H54 (cell line): Measurements from ENCODE around the gene CTNNA3.

Experiments
- DNase-seq: peaks from one replicate; pipeline ENCODE4 v3.0.0; 2011; ENCODE audit warnings: low spot score, mixed read lengths; ENCODE audit not compliant: insufficient read length
- FAIRE-seq: peaks from 3 replicates; lab custom pipeline; 2011; peaks lifted over from hg19 to GRCh38; lab: Jason Lieb, UNC
- POLR2A ChIP-seq: IDR thresholded peaks from 2 replicates; pipeline ENCODE4 v1.6.1; 2011; ENCODE audit warnings: low read depth, mild to moderate bottlenecking, low read length

Gene CTNNA3

DNA sequence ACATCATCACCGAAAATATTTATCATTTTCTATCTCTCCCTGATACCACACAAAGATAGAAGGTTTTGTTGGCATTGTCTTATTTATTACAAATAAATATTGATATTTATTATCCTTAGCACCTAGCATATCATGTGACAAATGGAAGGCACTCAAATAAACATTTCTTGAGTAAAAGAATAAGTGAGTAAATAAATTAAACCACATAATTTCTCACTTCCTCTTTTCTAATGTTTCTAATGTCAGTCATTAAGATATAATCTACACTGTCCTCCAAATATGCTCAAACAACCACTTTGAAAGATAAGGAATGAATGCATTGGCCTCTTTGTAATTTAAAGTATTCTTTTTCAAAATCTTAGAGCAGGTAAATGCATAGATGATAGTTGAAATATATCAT lies 1797.9 kb downstream of the CTNNA3 start:
- FAIRE-seq (no peak), DNase-seq (no peak)
- TF ChIP-seq POLR2A, result no peak

DNA sequence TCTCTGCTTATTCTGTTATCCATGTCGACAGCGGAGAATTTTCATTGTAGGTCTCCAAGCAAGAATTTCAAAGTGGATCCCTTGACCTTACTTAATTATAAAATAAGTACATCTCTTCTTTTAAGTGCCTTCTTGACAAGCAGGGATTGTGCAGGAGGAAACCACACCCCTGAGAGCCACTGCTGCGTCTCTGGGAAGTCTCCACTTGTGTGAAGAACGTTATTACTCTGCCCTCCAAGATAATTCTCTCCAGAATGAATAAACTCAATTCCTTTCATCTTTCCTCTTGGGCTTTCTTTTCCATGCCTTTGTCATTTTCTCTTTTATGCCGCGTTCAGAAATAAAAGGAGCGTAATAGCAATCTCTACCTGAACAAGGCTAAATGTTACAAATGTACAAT lies 1801.0 kb downstream of the CTNNA3 start:
- FAIRE-seq (no peak), DNase-seq (no peak)
- TF ChIP-seq POLR2A, result no peak

DNA sequence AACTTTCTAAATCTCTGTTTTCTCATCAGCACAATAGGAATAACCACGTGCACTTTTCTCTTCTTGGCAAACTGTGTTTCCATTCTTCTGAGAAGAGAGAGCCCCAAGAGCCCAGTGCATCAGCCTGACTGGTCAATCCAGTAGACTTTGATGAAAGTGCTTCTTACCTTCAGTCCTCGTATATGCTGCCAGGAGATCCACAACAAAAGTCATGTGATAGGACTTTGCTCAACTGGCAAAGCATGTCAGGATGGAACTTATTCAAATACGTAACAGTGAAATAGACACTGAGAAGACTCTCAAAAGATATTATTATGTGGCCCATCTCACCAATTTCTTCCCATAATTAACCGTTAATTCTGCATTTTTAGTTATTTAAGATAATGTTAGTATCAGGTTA lies 1801.6 kb downstream of the CTNNA3 start:
- TF ChIP-seq POLR2A, result no peak
- no peak for FAIRE-seq

DNA sequence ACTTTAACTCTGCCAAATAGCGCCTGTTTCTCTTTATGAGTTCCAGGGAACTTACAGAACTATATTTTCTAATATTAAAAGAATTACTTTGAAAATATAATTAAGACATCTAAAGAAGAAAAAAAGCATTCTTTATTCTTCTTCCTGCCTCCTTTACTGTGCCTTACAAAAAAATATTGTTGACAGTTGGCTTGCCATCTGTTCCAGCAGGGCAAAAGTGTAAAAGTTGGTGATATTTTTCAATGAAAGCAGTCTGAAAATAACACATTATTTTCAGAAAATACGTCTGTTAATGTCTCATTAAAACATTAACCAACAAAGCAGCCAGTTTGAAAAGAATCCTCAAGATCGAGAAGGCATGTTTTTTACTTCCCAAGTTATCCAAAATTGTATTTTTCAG lies 1802.3 kb downstream of the CTNNA3 start:
- FAIRE-seq (no peak), DNase-seq (no peak)
- no peak for TF ChIP-seq POLR2A

More for the DNA sequence above, 1801.6 kb downstream of the CTNNA3 start:
- DNase-seq, result no peak

DNA sequence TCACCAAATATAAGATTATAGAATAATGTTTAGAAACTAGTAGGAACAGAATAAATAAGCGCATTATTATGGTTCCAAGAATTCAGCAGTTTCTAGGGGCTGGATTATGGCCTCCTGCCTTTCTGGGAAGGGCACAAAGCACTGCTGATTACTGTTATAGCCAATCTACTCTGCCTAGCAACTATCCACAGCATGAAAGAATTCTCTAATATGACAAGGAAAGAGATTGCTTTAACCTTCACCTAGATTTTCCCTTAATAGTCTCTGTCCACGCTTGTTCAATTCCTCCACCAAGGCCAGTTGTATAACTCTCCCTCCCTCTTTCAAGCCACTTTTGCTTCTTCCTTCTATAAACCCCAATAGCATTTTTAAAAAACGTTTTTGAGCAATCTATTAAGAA lies 1803.7 kb downstream of the CTNNA3 start:
- no peak for FAIRE-seq
- no peak for DNase-seq
- no peak for TF ChIP-seq POLR2A

DNA sequence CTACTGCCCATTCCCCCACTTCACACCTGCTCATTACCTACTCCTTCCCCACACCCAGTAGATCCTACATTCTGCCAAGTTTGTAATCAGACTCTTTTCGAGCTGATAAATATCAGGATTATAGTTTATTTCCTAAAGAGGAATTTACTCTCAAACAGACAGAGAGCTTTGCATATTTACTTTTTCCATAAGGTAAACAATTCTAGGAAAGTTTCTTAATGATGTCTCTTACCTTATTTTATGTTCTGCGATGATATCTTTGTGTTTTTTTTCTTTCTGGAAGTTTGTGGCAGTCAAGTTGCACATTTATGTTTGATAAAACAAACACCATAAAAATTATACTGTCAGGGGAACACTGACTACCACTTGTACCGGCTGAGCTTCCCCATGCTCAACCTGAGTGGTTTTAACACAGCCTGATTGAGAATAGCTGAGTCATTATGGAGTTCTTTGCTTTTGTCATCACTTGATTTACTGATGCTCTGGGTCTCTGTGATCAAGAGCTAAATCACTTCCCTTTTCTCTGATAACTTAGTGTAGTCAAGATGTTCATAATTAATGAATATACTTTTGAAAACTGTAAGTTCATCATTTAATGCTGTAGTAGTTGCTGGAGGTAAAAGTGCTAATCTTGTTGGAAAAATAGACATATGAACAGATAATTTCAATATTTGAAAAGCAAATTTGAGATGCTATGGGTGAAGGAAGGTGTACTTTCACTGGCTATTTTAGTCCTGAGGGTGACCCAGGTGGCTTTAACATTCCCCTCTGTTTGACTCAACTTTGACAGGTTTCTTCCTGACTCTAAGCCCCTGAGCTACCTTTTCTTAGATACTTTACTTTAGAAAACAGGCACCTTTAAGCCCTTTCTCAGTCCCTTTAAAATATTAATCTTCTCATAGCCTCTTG lies 1804.7 kb downstream of the CTNNA3 start:
- no peak for TF ChIP-seq POLR2A
- peak; percentile 98 for FAIRE-seq
- DNase-seq, result peak; percentile 8

DNA sequence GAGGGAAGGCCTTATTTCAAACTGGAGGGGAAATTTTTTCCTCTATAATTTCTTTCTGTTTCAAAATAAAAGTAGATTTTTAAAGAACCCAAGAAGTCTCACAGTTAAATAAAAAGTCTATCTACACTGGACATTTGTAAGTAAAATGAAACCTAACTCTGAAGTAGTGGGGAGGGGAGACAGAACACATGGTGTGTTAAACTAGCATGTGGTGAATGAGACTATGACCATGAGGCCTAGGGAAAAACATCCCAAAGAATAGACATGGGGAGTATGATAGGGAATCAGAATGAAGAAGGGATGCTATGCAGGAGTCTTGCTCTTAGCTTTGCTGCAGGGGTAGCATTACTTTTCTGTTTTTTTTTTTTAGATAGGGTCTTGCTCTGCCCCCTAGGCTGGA lies 1831.5 kb downstream of the CTNNA3 start:
- DNase-seq (no peak), FAIRE-seq (no peak)
- TF ChIP-seq POLR2A, result no peak

DNA sequence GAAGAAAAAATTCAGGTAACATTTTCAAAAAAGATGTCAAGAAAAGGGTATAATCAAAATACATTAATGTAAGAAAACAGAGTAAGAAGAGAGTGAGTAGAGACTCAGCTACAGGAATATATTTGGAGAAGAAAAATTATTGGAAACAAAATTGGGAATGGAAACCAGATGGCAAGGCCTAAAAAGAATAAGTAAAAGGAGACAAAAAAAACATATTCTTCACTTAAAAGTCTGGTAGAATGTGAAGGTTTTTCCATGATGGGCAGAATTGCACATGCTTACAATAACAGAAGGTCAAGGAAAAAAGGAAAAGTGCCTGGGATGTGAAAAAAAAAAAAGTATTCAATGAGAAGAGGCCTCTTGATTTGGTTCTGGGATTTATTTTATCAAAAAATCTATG lies 1832.0 kb downstream of the CTNNA3 start:
- FAIRE-seq, result no peak
- DNase-seq, result no peak
- TF ChIP-seq POLR2A, result no peak
